ENCODE results near the gene PTH1R.

PTH1R gene

GRCh38 chr3:46884427-46884826 lies 6.9 kb downstream of the PTH1R start:
- no peak for DNase-seq

GRCh38 chr3:46884929-46885328 lies 7.4 kb downstream of the PTH1R start:
- DNase-seq: no peak

DNA sequence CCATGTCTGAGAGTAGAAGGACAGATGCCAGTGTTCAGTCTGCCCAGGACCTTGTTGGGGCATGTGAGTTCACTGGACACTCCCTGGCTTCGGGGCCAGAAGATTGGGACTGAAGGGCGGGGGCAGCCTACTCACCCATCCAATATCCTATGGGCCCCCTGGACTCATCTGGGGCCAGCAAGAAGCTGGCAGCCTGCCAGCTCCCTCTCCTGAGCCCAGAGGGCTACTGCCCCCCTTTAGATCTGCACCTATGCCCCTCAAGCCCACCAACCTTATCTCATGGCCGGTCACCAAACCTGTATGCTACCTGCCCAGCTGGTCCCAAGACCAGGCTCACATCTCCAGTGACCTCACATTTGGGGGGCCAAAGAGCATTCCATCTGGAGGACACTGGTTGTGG lies 8.1 kb downstream of the PTH1R start:
- DNase-seq: no peak

DNA sequence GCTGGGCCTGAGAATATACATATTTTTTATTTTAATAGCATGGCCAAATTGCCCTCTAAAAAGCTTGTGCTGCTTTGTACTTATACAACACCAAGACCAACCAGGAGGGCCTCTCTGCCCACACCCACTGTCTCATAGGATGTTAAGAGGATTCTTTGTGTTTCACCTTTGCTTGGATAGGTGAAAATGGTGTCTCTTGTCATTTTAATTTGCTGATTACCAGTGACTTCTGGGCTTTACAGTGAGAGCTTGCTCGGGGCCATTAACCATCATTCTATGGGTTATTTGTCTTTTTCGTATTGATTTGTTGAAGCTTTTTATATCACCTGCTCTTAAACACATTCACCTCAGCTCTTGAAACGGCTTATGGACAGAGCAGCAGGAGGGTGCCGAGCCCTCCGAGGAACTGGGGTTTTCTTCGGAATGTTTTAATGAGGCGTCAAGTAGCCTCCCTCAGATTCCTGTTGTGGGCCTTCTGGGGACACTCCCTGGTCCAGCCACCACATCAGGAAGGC lies 10.5 kb downstream of the PTH1R start:
- no peak for DNase-seq

DNA sequence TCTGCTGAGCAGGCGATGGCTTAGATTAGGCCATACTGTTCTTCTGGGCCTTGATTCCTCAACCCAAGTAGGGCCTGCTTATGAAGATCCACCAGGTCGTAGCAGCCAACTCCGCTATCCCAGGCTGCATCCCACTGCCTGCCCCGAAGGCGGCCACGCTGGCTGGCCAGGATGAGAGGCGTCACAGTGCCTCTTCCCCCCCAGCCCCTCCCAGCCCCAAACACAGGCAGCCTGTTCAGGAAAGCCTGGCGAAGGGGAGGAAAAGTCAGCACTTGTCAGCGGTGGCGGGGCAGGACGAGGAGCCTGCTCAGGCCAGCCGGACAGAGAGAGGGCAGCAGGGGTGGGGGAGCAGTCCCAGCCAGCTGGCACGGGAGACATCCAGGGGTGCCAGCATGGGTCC lies 11.2 kb downstream of the PTH1R start:
- DNase-seq: no peak

- DNase-seq: no peak
These were observed 12.0 kb downstream of the PTH1R start for GRCh38 chr3:46889381-46890110.

DNA sequence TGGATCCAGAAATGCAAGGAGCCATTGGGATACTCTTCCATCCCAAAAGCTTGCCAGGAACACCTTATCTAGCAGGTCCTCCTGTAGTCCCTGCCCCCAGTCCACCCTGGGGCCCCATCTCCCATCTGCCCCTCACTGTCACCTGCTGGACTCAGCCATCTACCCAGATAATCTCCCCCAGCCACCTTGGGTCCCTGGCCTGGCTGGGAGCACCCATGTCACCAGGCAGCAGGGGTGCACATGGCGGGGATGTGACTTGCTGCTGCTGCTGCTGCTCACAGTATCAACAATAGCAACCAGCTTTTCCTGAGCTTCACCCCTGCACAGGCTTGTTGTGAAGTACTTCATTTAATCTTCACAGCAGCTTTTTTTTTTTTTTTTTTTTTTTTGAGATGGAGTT lies 12.6 kb downstream of the PTH1R start:
- DNase-seq: no peak

GRCh38 chr3:46891132-46891531 lies 13.6 kb downstream of the PTH1R start:
- no peak for DNase-seq

- no peak for DNase-seq
These were observed 15.0 kb downstream of the PTH1R start for GRCh38 chr3:46892285-46893145.

- DNase-seq: no peak
These were observed 15.7 kb downstream of the PTH1R start for GRCh38 chr3:46893146-46893748.

GRCh38 chr3:46893763-46894162 lies 16.2 kb downstream of the PTH1R start:
- no peak for DNase-seq

DNA sequence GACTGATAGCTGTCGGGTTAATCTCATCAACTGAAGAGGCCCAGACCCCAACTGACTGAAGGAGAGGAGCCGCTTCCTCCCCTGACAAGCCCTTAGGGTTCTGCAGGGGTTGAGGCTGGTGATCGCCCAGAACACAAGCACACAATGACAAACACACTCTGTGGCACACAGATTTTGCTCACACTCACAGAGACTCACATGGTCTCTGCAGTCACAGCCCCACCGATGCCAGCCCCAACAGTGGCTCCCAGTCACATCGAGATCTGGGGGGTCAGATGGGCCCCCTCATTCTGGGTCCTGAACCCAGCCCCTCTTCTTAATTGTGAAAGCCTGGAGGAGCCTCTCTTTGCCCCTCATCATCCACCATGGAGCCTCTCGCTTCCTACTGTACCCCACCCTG lies 16.7 kb downstream of the PTH1R start:
- DNase-seq: no peak

DNA sequence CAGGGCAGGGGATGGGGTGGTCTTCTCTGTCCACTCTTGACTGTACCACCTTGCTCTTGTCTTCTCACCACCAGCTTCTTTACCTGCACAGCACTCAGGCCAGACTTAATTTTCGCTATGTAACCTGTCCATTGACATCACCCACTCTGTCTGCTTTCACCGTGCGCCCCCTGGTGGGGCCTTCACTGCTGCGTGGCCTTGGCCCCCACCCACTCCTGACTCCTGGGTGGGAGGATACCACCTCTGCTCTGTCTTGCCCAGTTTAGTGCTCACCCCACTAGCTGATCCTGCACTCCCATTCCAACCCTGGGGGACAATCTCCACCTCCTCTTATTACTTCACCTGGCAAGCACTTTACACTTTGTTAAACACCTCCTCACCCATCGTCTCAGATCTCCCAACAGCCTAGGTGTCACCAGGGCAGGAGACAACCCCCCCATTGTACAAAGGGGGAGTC lies 17.7 kb downstream of the PTH1R start:
- no peak for DNase-seq

DNA sequence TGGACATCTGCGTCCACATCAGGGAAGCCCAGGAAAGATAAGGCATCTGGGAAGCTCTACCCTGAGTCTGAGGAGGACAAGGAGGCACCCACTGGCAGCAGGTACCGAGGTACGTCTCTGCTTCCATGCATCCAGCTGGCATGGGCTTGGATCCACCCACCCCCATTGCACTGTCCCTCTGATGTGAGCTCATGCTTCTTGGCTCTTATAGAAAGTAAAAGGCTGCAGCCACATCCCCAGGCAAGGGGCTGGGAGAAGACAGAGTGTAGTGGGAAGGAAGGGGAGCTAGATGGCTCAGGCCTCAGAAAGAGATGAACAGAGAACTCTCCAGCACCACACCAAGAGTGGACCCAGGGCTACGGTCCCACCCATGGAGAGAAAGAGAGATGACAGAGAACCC lies 18.2 kb downstream of the PTH1R start:
- no peak for DNase-seq

DNA sequence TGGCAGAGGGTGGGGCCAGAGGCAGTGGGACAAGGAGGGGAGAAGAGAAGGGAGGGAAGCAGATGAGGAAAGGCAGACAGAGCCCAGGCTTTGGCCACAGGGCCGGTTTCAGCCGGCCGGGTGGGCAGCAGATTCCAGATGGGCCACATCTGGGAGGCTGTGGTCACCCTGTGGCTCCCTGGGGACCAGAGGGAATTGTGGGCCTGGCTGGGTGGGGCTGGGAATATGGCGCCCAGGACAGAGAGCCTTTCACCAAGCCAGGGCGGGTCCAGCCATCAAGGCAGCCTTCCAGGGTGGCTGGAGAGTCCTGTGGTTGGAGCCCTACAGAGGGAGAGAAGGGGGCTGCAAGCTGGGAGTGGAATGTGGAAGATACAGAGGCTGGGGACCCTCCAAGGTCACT lies 18.9 kb downstream of the PTH1R start:
- no peak for DNase-seq

DNA sequence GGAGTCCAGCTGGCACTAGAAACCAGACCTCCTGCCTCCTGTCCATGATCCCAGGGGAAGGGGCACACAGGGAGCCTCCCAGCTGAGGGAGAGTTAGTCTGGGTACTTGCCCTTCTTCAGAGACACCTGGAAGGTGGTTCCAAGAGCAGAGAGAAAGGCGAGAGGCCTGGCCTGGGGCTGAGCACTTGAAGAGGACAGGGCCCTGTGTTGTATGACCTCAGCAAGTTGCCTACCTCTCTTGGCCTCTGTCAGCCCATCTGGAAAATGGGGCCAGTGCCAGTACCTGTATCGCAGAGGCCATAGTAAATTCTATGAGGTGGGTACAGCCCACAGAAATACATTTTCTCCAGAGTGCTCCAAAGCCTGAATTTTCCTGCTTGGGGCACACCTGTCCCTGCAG lies 19.5 kb downstream of the PTH1R start:
- DNase-seq: no peak

- DNase-seq: no peak
These were observed 20.4 kb downstream of the PTH1R start for GRCh38 chr3:46897829-46898320.

GRCh38 chr3:46898321-46899150 lies 21.0 kb downstream of the PTH1R start:
- no peak for DNase-seq

DNA sequence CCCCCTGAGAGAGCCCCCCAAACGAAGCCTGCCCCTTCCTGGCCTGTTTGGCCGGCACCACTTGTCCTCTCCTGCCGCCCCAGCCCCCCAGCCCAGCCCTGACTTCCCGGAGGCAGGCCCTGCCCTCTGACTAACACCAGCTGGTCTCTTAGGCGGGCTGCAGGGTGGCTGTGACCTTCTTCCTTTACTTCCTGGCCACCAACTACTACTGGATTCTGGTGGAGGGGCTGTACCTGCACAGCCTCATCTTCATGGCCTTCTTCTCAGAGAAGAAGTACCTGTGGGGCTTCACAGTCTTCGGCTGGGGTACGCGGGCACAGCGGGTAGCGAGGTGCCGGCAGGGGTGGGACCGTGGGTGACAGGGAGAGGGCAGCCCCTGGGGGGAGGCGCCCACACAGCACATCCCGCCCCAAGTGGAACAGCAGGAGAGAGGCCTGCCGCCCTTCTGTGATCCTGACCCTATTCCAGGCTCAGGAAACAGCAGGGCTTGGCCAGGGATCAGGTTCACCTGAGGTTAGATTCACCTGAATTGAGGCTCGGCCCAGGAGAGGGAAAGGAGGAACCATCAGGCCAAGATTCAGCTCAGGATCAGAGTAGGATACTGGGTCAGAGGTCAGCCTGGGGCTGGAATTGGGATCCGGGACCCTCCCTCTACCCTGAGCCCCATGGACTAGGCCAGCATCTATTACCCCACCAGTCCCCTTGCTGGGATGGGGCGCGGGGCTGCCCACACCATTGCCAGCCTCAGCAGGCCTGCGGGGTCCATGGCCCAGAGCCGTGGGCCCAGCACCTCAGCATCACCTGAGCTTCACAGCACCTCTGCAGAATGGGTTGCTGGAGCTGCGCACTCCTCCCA lies 21.9 kb downstream of the PTH1R start:
- DNase-seq: no peak

GRCh38 chr3:46900007-46900292 lies 22.4 kb downstream of the PTH1R start:
- no peak for DNase-seq

- no peak for DNase-seq
These were observed 22.8 kb downstream of the PTH1R start for GRCh38 chr3:46900356-46900755.

DNA sequence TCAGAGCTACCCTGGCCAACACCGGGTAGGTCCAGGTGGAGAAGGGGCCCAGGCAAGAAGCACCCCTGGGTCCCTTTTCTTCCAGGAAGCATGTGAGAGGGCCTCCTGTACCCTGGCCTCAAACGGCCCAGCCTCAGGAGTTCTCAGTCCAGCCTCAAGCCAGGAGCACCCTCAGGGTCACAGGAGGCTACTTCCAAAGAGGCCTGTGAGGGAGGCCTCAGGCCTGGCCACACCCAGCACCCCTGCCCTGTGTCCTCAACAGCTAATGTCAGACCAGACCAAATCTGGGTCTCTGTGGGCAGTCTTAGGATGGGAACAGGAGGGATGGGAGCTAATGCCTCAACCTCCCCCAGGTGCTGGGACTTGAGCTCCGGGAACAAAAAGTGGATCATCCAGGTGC lies 23.5 kb downstream of the PTH1R start:
- no peak for DNase-seq

Measured in NCI-H187 treated with DMSO at 0.1 percent for 48 hours (cell line).